ENCODE results near the gene SLC19A2.
"Not testable (repeated sequence)": the region's sequence is repeated elsewhere in the genome, so short reads cannot be mapped to it uniquely, and the experiment has no call there.

- not testable (repeated sequence) for TF ChIP-seq CTCF (conservative IDR thresholded peaks at IDR 0.05); EZH2 (IDR thresholded peaks at IDR 0.05; ENCODE audit: low read depth)
These were observed 17.9 kb upstream of the SLC19A2 start for GRCh38 chr1:169503601-169504000.

Measured in PC-9 (cell line).